ENCODE data around the gene ACTR10. TPM values are rescaled to one million over a fixed set of nuclear protein-coding genes. Genes with fewer than 3 reads are reported as not detected.

ACTR10 gene
- total RNA-seq, 1 experiment from 2014 or later = 81.8 TPM

- DNase-seq (ENCODE audit: low spot score) = peak; percentile 69
These were observed 81.2 kb downstream of the ACTR10 start for GRCh38 chr14:58280954-58281787.

GRCh38 chr14:58281969-58282368 is 82.0 kb downstream of the ACTR10 start:
- DNase-seq (ENCODE audit: low spot score) = no peak

- DNase-seq (ENCODE audit: low spot score) = no peak
These were observed 83.1 kb downstream of the ACTR10 start for GRCh38 chr14:58282925-58283593.

GRCh38 chr14:58283730-58284129 is 83.8 kb downstream of the ACTR10 start:
- no peak for DNase-seq (ENCODE audit: low spot score)

- no peak for DNase-seq (ENCODE audit: low spot score)
These were observed 85.2 kb downstream of the ACTR10 start for GRCh38 chr14:58285132-58285531.

Other genes starting within 250 kb of the ACTR10 start
- gene ARMH4, start 47.9 kb upstream of the ACTR10 start, total RNA-seq (2014; rRNA removed; shearing (Covaris generic)) = 3.1 and 4.0 TPM in 2 replicates
- gene PSMA3, start 44.7 kb downstream of the ACTR10 start, total RNA-seq (2014; rRNA removed; shearing (Covaris generic)) = 163 and 205 TPM in 2 replicates
- 4.2 and 4.6 TPM in 2 replicates for gene ARID4A, start 98.4 kb downstream of the ACTR10 start, total RNA-seq (2014; rRNA removed; shearing (Covaris generic))
- gene TOMM20L, start 195.8 kb downstream of the ACTR10 start, total RNA-seq (2014; rRNA removed; shearing (Covaris generic)) = not detected in 2 replicates
- gene TIMM9, start 227.4 kb downstream of the ACTR10 start, total RNA-seq (2014; rRNA removed; shearing (Covaris generic)) = 35.1 and 52.2 TPM in 2 replicates
- gene KIAA0586, start 227.6 kb downstream of the ACTR10 start, total RNA-seq (2014; rRNA removed; shearing (Covaris generic)) = 18.6 and 21.3 TPM in 2 replicates

All from A172 (cell line).